ENCODE measurements around the gene TMPRSS2. TPM values are rescaled to one million over a fixed set of nuclear protein-coding genes. Genes with fewer than 3 reads are reported as not detected.

TMPRSS2 gene
- total RNA-seq: 83.6 TPM
- long read RNA-seq, transcript TMPRSS2-201 (14 exons, 3,205 nt): major isoform, 98 of 183 reads
- long read RNA-seq, transcript TMPRSS2-202 (14 exons, 3,240 nt): minor isoform, 16 of 183 reads
- long read RNA-seq, partial matches to known transcripts: 19 of 183 reads
- long read RNA-seq, other reads (novel, unspliced or antisense): 48 of 183 reads

DNA sequence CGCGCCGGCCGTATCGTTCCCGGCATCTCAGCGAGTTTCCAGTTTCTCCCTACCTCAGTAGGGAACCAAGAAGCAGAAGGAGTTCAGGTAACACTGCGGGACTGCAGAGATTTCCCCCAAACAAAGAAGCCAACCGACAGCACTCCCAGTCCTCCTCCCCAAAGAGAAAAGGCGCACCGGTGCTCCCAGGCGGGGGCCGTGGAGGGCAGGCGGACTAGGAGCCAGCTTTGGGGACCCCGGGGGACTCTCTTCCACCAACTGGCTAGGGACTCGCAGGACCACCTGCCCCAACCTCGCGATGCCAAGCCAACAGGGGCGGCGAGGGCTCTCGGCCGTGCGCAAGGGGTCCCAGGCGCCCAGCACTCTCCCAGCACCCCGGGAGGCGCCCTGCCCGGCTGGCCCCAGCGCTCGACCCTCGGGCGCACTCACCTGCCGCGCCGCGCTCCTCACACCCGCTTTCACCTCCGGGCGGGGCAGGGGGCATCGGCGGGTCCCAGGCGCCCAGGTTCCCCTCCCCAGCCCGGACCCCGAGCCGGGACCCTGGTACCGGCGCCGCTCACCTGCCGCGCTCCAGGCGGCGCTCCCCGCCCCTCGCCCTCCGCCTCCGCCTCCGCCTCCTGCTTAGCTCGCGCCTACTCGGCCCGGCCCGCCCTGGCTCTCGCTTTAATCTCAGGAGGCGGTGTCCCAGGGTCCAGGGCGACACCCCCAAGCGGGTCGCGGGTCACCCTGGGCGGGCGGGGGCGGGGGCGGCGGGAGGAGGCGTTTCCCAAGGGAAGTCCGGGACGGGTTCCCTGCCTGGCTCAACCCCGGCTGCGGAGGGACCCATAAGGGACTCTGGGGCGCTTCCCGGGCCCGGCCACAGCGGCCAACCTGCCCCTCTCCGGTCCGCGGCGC lies at the start of gene TMPRSS2:
TMPRSS2 (minus strand) TSS at position 638 of the 894 bp plus-strand sequence. CDS start 10,025 bp downstream, outside the sequence.
- Histone ChIP-seq H3K36me3 (no peaks in the 10 kb centered on the region), H3K9me3 (no peaks in the 10 kb centered on the region), H3K4me3 (peak within 1 kb of the TSS; percentile 52), H3K27ac (peak within 1 kb of the TSS; percentile 80), H3K4me1 (peaks cover 6% of the 10 kb centered on the region), H3K27me3 (peaks cover 49% of the 10 kb centered on the region)
- intact Hi-C loops (cut with DNase I): no loop called here
- TF ChIP-seq, protein P1, sequence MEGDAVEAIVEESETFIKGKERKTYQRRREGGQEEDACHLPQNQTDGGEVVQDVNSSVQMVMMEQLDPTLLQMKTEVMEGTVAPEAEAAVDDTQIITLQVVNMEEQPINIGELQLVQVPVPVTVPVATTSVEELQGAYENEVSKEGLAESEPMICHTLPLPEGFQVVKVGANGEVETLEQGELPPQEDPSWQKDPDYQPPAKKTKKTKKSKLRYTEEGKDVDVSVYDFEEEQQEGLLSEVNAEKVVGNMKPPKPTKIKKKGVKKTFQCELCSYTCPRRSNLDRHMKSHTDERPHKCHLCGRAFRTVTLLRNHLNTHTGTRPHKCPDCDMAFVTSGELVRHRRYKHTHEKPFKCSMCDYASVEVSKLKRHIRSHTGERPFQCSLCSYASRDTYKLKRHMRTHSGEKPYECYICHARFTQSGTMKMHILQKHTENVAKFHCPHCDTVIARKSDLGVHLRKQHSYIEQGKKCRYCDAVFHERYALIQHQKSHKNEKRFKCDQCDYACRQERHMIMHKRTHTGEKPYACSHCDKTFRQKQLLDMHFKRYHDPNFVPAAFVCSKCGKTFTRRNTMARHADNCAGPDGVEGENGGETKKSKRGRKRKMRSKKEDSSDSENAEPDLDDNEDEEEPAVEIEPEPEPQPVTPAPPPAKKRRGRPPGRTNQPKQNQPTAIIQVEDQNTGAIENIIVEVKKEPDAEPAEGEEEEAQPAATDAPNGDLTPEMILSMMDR (IDR thresholded peaks at IDR 0.05): no peak
- peak; percentile 93 for DNase-seq
- peak; percentile 91 for ATAC-seq

DNA sequence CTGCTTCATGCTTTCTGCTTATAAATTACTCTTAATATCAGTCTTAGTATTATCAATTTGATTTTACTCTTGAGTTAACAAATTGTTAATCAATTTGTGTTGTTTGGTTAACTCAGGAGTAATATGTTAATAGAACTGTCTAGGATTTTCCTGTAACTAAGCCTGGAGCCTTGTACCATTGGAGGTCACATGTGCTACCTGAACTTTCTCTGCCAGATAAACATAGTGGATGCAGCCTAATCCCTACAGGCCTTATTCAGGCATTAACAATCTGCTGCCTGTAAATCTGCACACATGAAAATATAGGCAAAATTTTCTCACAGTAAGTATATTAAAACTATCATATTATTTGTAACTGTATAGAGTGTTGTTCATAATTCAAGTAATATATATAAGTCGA lies 47.1 kb upstream of the TMPRSS2 start:
- intact Hi-C loops (cut with DNase I): no loop called here
- no peak for DNase-seq
- Histone ChIP-seq H3K4me1 (no peaks in the 10 kb centered on the region), H3K36me3 (no peaks in the 10 kb centered on the region), H3K4me3 (no peak overlapping the region), H3K9me3 (no peaks in the 10 kb centered on the region), H3K27ac (no peak overlapping the region), H3K27me3 (peaks cover 10% of the 10 kb centered on the region)
- TF ChIP-seq, protein P1 (IDR thresholded peaks at IDR 0.05): no peak
- no peak for ATAC-seq

DNA sequence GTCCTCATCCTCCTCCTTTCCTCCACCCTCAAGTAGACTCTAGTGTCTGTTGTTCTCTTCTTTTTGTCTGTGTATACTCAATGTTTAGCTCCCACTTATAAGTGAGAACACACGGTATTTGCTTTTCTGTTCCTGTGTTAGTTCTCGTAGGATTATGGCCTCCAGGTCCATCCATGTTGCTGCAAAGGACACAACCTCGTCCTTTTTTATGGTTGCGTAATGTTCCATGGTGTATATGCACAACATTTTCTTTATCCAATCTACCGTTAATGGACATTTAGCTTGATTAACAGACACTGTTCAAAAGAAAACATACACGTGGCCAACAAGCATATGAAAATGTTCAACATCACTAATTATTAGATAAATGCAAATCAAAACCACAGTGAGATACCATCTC lies 44.3 kb upstream of the TMPRSS2 start:
- peaks cover under 1% of the 10 kb centered on the region for H3K27me3 ChIP-seq
- no peak overlapping the region for H3K4me3 ChIP-seq
- intact Hi-C loops (cut with DNase I): no loop called here
- H3K9me3 ChIP-seq: no peaks in the 10 kb centered on the region
- DNase-seq: no peak
- no peaks in the 10 kb centered on the region for H3K36me3 ChIP-seq
- no peak overlapping the region for H3K27ac ChIP-seq
- H3K4me1 ChIP-seq: no peaks in the 10 kb centered on the region
- no peak for ATAC-seq
- TF ChIP-seq, protein P1 (IDR thresholded peaks at IDR 0.05): no peak

DNA sequence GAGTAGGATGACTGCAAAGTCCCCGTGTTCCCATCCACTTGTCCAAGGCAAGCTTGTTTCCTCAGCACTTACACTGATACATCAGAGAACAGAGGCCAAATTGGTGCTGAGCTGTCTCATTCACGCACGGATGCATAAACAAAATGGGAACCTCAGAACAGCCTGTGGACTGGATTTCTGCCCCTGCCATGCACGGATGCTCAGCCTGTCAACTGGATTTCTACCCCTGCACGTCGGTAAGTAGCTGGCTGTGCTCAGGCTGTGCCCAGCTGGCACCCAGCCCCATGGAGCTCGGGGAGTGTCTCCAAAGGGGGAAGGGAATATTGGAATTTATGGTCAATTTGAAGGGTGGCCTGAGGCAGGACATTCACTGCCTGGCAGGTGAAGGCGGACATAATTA lies 40.8 kb upstream of the TMPRSS2 start:
- H3K27ac ChIP-seq: no peak overlapping the region
- no peaks in the 10 kb centered on the region for H3K36me3 ChIP-seq
- intact Hi-C loops (cut with DNase I): no loop called here
- H3K4me1 ChIP-seq: no peaks in the 10 kb centered on the region
- H3K4me3 ChIP-seq: no peak overlapping the region
- no peaks in the 10 kb centered on the region for H3K9me3 ChIP-seq
- TF ChIP-seq, protein P1 (IDR thresholded peaks at IDR 0.05): no peak
- peaks cover 6% of the 10 kb centered on the region for H3K27me3 ChIP-seq
- DNase-seq (no peak), ATAC-seq (no peak)

DNA sequence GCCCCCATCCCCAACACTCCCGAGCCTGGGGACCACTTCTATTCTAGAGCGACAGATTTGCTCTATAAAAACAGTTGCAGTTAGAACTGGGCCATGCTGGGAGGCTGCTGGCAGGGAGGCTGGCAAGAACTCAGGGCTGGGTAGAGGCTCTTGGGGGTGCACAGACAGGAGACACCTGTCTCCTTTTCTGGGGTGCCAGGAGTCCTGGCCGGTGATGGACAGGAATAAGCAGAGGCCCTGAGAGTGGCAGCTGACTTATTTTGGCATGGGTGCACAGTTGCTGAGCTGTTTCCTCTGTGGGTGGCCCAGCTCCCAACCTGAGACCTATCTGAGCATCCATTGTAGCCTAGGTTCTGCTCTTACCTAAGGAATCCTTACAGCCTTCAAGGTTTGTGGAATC lies 39.2 kb upstream of the TMPRSS2 start:
- no peak overlapping the region for H3K4me3 ChIP-seq
- TF ChIP-seq, protein P1 (IDR thresholded peaks at IDR 0.05): no peak
- no peak overlapping the region for H3K27ac ChIP-seq
- no peaks in the 10 kb centered on the region for H3K9me3 ChIP-seq
- H3K36me3 ChIP-seq: no peaks in the 10 kb centered on the region
- DNase-seq (no peak), ATAC-seq (no peak)
- peaks cover 15% of the 10 kb centered on the region for H3K27me3 ChIP-seq
- intact Hi-C loops (cut with DNase I): no loop called here
- H3K4me1 ChIP-seq: no peaks in the 10 kb centered on the region
